ENCODE measurements around the gene FERMT1.

DNA sequence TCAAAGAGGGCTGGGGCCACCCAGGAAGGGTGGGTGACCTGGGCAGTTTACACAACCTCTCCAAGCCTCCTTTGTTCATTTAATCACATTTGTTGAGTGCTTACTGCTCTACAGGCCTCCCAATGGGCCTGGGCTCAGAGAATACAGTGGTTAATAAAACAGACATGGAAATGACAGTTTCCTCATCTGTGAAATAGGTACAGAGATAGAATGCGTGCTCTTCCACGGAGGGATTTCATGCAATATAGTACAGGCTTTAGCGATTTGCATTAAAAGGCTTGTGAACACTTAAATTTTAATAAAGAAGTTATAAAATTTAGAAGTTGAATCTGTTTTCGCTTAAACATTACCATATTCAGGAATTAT is 802 bp upstream of the FERMT1 start:
- TF ChIP-seq POLR2A (IDR thresholded peaks at IDR 0.05; ENCODE audit: low read length), result no peak
- no peak for TF ChIP-seq GATA1 (IDR thresholded peaks at IDR 0.05; ENCODE audit: low read depth, low read length)

Measured in erythroblast (primary cell).